ENCODE results near the gene DIRAS2.

Gene DIRAS2

DNA sequence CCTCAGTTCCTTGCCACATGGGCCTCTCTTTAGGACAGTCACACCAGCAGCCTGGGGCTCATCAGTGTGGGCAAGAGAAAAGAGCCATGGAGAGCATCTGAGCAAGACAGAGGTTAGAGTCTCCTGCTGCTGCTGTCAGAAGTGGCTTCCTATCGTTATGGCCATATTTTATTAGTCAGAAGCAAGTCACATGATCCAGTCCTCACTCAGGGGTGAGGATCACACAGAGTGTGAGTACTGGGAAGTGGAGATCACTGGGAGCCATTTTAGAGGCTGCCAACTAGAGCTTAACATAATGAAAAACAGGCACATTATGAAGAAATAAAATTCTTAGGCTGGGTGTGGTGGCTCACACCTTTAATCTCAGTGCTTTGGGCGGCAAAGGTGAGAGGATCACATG lies 62.0 kb downstream of the DIRAS2 start:
- Histone ChIP-seq H3K4me1 (ENCODE audit: control insufficient read depth, insufficient read depth, low read length) (no peaks in the 10 kb centered on the region), H3K9me3 (ENCODE audit: control insufficient read depth, insufficient read depth, low read depth, low read length) (no peaks in the 10 kb centered on the region), H3K36me3 (ENCODE audit: control insufficient read depth in 2 of 2, insufficient read depth in 1 of 2, low read length in 2 of 2) (no peaks in the 10 kb centered on the region), H3K27ac (ENCODE audit: extremely low read depth, low read depth, low read length) (no peak overlapping the region), H3K4me3 (ENCODE audit: low read depth, low read length) (no peak overlapping the region)
- CTCF ChIA-PET, result no interaction called here
- POLR2A ChIA-PET, result no interaction called here
- no peak for TF ChIP-seq ZNF747 (tag by site-specific recombination; IDR thresholded peaks at IDR 0.05)
- TF ChIP-seq, protein P1, sequence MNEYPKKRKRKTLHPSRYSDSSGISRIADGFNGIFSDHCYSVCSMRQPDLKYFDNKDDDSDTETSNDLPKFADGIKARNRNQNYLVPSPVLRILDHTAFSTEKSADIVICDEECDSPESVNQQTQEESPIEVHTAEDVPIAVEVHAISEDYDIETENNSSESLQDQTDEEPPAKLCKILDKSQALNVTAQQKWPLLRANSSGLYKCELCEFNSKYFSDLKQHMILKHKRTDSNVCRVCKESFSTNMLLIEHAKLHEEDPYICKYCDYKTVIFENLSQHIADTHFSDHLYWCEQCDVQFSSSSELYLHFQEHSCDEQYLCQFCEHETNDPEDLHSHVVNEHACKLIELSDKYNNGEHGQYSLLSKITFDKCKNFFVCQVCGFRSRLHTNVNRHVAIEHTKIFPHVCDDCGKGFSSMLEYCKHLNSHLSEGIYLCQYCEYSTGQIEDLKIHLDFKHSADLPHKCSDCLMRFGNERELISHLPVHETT (tag by site-specific recombination; IDR thresholded peaks at IDR 0.05), result no peak
- no peak for TF ChIP-seq ZNF2 (tag by site-specific recombination; IDR thresholded peaks at IDR 0.05)
- TF ChIP-seq, protein P2, sequence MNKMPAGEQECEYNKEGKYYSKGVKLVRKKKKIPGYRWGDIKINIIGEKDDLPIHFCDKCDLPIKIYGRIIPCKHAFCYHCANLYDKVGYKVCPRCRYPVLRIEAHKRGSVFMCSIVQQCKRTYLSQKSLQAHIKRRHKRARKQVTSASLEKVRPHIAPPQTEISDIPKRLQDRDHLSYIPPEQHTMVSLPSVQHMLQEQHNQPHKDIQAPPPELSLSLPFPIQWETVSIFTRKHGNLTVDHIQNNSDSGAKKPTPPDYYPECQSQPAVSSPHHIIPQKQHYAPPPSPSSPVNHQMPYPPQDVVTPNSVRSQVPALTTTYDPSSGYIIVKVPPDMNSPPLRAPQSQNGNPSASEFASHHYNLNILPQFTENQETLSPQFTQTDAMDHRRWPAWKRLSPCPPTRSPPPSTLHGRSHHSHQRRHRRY (tag by site-specific recombination; IDR thresholded peaks at IDR 0.05), result no peak

DNA sequence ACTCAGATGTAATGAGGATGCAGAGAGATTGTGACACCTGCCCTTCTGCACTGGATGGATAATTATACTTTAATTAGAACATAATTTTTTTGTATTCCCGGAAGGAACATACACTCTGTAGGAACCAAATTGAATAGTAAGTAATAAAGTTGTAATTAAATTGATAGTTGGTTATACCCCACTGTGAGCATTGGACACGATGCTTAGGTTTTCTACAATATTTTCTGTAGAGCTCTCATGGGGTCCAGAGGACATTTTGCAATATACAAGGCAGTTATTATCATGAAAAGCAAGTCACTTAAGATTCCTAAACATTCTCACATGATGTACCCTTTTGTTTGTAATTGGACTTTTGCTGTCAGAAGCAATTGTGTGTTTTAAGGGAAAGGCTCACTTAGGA lies 63.4 kb downstream of the DIRAS2 start:
- TF ChIP-seq PRDM1 (tag by site-specific recombination; IDR thresholded peaks at IDR 0.05), result no peak
- no peak for TF ChIP-seq ZNF785 (tag by site-specific recombination; IDR thresholded peaks at IDR 0.05)
- TF ChIP-seq, protein P3, sequence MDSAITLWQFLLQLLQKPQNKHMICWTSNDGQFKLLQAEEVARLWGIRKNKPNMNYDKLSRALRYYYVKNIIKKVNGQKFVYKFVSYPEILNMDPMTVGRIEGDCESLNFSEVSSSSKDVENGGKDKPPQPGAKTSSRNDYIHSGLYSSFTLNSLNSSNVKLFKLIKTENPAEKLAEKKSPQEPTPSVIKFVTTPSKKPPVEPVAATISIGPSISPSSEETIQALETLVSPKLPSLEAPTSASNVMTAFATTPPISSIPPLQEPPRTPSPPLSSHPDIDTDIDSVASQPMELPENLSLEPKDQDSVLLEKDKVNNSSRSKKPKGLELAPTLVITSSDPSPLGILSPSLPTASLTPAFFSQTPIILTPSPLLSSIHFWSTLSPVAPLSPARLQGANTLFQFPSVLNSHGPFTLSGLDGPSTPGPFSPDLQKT (IDR thresholded peaks at IDR 0.05; ENCODE audit: borderline replicate concordance, low read depth, low read length), result no peak
- TF ChIP-seq ZNF174 (tag by site-specific recombination; IDR thresholded peaks at IDR 0.05), result no peak
- no peak for TF ChIP-seq ZNF112 (tag by site-specific recombination; IDR thresholded peaks at IDR 0.05)
- TF ChIP-seq, protein P4, sequence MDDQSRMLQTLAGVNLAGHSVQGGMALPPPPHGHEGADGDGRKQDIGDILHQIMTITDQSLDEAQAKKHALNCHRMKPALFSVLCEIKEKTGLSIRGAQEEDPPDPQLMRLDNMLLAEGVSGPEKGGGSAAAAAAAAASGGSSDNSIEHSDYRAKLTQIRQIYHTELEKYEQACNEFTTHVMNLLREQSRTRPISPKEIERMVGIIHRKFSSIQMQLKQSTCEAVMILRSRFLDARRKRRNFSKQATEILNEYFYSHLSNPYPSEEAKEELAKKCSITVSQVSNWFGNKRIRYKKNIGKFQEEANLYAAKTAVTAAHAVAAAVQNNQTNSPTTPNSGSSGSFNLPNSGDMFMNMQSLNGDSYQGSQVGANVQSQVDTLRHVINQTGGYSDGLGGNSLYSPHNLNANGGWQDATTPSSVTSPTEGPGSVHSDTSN (CRISPR knock-in tag; IDR thresholded peaks at IDR 0.05), result no peak
- TF ChIP-seq YY1 (tag by site-specific recombination; IDR thresholded peaks at IDR 0.05), result no peak
- TF ChIP-seq ZNF677 (tag by site-specific recombination; IDR thresholded peaks at IDR 0.05), result no peak
- TF ChIP-seq ZFP41 (tag by site-specific recombination; IDR thresholded peaks at IDR 0.05; ENCODE audit: borderline replicate concordance), result no peak
- TF ChIP-seq, protein P5, sequence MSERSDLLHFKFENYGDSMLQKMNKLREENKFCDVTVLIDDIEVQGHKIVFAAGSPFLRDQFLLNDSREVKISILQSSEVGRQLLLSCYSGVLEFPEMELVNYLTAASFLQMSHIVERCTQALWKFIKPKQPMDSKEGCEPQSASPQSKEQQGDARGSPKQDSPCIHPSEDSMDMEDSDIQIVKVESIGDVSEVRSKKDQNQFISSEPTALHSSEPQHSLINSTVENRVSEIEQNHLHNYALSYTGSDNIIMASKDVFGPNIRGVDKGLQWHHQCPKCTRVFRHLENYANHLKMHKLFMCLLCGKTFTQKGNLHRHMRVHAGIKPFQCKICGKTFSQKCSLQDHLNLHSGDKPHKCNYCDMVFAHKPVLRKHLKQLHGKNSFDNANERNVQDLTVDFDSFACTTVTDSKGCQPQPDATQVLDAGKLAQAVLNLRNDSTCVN (tag by site-specific recombination; optimal IDR thresholded peaks at IDR 0.05), result no peak
- CTCF ChIA-PET, result no interaction called here
- Histone ChIP-seq H3K27ac (ENCODE audit: extremely low read depth, low read depth, low read length) (no peak overlapping the region), H3K4me1 (ENCODE audit: control insufficient read depth, insufficient read depth, low read length) (no peaks in the 10 kb centered on the region), H3K9me3 (ENCODE audit: control insufficient read depth, insufficient read depth, low read depth, low read length) (no peaks in the 10 kb centered on the region), H3K4me3 (ENCODE audit: low read depth, low read length) (no peak overlapping the region), H3K36me3 (ENCODE audit: control insufficient read depth in 2 of 2, insufficient read depth in 1 of 2, low read length in 2 of 2) (no peaks in the 10 kb centered on the region)
- POLR2A ChIA-PET, result no interaction called here

DNA sequence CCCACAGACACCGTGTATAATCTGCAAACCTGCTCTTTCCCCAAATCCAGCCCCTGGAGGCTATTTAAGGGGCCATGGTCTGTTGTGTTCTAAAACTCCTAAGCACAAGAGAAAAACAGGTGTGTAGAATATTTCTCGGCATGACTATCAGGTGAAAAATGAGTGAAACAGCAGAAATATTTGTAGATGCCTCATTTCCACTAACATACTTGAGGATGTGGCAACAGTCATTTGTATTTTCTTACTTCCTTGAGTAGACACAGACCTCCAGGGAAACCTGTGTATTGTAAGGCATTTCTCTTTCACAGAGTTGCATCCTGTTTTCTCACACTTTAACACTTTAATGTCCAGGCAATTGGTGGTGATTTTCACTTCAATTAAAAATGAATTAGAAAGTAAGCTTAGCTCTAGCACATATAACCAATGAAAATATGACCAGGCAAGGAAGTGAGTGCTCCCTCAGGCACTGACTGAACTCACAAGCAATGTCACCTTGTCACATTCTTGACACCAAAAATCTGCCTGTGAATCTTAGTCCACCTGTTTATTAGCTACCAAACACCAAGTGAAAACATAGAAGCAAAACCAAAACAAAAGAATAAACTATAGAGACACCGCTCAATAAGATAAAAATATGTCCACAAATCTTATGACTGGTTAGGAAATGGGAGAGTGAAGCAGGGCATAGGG lies 64.4 kb downstream of the DIRAS2 start:
- H3K4me3 ChIP-seq (ENCODE audit: low read depth, low read length), result no peak overlapping the region
- CTCF ChIA-PET, result interaction anchor here (0.7 kb wide), 2 partner anchors 51 to 156 kb away, joined by 3 read pairs; no protein-coding TSS in a partner anchor
- H3K27ac ChIP-seq (ENCODE audit: extremely low read depth, low read depth, low read length), result no peak overlapping the region
- H3K9me3 ChIP-seq (ENCODE audit: control insufficient read depth, insufficient read depth, low read depth, low read length), result no peaks in the 10 kb centered on the region
- POLR2A ChIA-PET, result no interaction called here
- no peaks in the 10 kb centered on the region for H3K4me1 ChIP-seq (ENCODE audit: control insufficient read depth, insufficient read depth, low read length)
- no peaks in the 10 kb centered on the region for H3K36me3 ChIP-seq (ENCODE audit: control insufficient read depth in 2 of 2, insufficient read depth in 1 of 2, low read length in 2 of 2)
- TF ChIP-seq ZNF324 (tag by site-specific recombination; IDR thresholded peaks at IDR 0.05) (no peak), ZNF830 (tag by site-specific recombination; IDR thresholded peaks at IDR 0.05; ENCODE audit: low read depth) (no peak), HOXD13 (CRISPR knock-in tag; IDR thresholded peaks at IDR 0.05; ENCODE audit: borderline replicate concordance) (no peak), ZNF521 (tag by site-specific recombination; IDR thresholded peaks at IDR 0.05) (no peak), SALL2 (tag by site-specific recombination; IDR thresholded peaks at IDR 0.05; ENCODE audit: borderline replicate concordance) (no peak), ZNF202 (tag by site-specific recombination; IDR thresholded peaks at IDR 0.05; ENCODE audit: borderline replicate concordance) (no peak)
- TF ChIP-seq, protein P6, sequence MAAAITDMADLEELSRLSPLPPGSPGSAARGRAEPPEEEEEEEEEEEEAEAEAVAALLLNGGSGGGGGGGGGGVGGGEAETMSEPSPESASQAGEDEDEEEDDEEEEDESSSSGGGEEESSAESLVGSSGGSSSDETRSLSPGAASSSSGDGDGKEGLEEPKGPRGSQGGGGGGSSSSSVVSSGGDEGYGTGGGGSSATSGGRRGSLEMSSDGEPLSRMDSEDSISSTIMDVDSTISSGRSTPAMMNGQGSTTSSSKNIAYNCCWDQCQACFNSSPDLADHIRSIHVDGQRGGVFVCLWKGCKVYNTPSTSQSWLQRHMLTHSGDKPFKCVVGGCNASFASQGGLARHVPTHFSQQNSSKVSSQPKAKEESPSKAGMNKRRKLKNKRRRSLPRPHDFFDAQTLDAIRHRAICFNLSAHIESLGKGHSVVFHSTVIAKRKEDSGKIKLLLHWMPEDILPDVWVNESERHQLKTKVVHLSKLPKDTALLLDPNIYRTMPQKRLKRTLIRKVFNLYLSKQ (tag by site-specific recombination; IDR thresholded peaks at IDR 0.05; ENCODE audit: borderline replicate concordance), result no peak

Data from HEK293 (cell line).